Loucy (cell line): ENCODE results near the gene IGSF9B.

Experiments used
- H2AFZ ChIP-seq: fragments of 200-600 bp; sonication (generic); 2 replicates; pipeline ENCODE4 v1.6.0; 2016; ENCODE audit warnings: antibody characterized with exemption, mild to moderate bottlenecking, low read length, moderate library complexity
- H3F3A ChIP-seq: fragments of 200-600 bp; 2 replicates; pipeline ENCODE4 v1.6.0; 2016; ENCODE audit warnings: antibody characterized with exemption, low read depth, mild to moderate bottlenecking
- H3K27me3 ChIP-seq: fragments of 200-600 bp; sonication (generic); 2 replicates; pipeline ENCODE4 v1.6.1; 2014; ENCODE audit warnings: low read length, mild to moderate bottlenecking; ENCODE audit not compliant: insufficient read depth, poor library complexity, severe bottlenecking
- H3K36me3 ChIP-seq: fragments of 200-600 bp; sonication (generic); 2 replicates; pipeline ENCODE4 v1.6.1; 2016; ENCODE audit warnings: low read length; ENCODE audit not compliant: insufficient read depth
- H3K4me1 ChIP-seq: fragments of 200-600 bp; sonication (generic); 2 replicates; pipeline ENCODE4 v1.5.1; 2014; ENCODE audit warnings: low read length, mild to moderate bottlenecking; ENCODE audit not compliant: insufficient read depth, poor library complexity, severe bottlenecking
- H3K4me2 ChIP-seq: fragments of 200-600 bp; sonication (generic); 2 replicates; pipeline ENCODE4 v1.6.0; 2014; ENCODE audit warnings: antibody characterized with exemption, low read length, low read depth, mild to moderate bottlenecking; ENCODE audit not compliant: poor library complexity, severe bottlenecking
- H3K4me3 ChIP-seq: fragments of 200-600 bp; sonication (generic); 2 replicates; pipeline ENCODE4 v1.5.1; 2014; ENCODE audit warnings: low read length, mild to moderate bottlenecking, mixed read lengths; ENCODE audit not compliant: poor library complexity, severe bottlenecking
- H3K79me2 ChIP-seq: fragments of 200-600 bp; sonication (generic); 2 replicates; pipeline ENCODE4 v1.6.1; 2014; ENCODE audit warnings: low read length; ENCODE audit not compliant: insufficient read depth
- H3K9ac ChIP-seq: fragments of 200-600 bp; sonication (generic); 2 replicates; pipeline ENCODE4 v1.6.0; 2014; ENCODE audit warnings: mild to moderate bottlenecking, low read depth, low read length, moderate library complexity; ENCODE audit not compliant: poor library complexity, severe bottlenecking
- H3K9me2 ChIP-seq: fragments of 200-600 bp; sonication (generic); replicated peaks from 2 replicates; pipeline ENCODE4 v1.6.1; 2016; ENCODE audit warnings: low read depth, low read length, mixed read lengths
- H3K9me3 ChIP-seq: fragments of 200-600 bp; sonication (generic); 2 replicates; pipeline ENCODE4 v1.6.1; 2014; ENCODE audit warnings: mild to moderate bottlenecking, antibody characterized with exemption, low read length, low read depth; ENCODE audit not compliant: insufficient read depth
- H4K20me1 ChIP-seq: fragments of 200-600 bp; sonication (generic); 2 replicates; pipeline ENCODE4 v1.6.0; 2014; ENCODE audit warnings: antibody characterized with exemption, low read length, mild to moderate bottlenecking; ENCODE audit not compliant: insufficient read depth, poor library complexity, severe bottlenecking
- CTCF ChIP-seq: fragments of 200-600 bp; sonication (generic); conservative IDR thresholded peaks from 2 replicates; pipeline ENCODE4 v1.5.1; 2014; ENCODE audit warnings: mild to moderate bottlenecking, antibody characterized with exemption, low read length
- EZH2phosphoT487 ChIP-seq: fragments of 200-600 bp; IDR thresholded peaks from 2 replicates; pipeline ENCODE4 v1.6.1; 2018; ENCODE audit warnings: antibody characterized with exemption, mild to moderate bottlenecking, moderate library complexity, borderline replicate concordance

The IGSF9B gene

GRCh38 chr11:133903875-133904817 is 52.6 kb downstream of the IGSF9B start:
- Histone ChIP-seq H3F3A (no peaks in the 10 kb centered on the region), H3K9me2 (no peaks in the 10 kb centered on the region), H2AFZ (no peak overlapping the region), H3K36me3 (no peaks in the 10 kb centered on the region), H3K4me2 (no peak overlapping the region), H4K20me1 (no peaks in the 10 kb centered on the region), H3K79me2 (no peaks in the 10 kb centered on the region), H3K4me3 (no peak overlapping the region), H3K9me3 (peaks cover 18% of the 10 kb centered on the region; the same call in 1 of the 2 replicates), H3K4me1 (no peaks in the 10 kb centered on the region), H3K27me3 (no peaks in the 10 kb centered on the region), H3K9ac (no peak overlapping the region)
- TF ChIP-seq EZH2phosphoT487, result no peak
- no peak for TF ChIP-seq CTCF

DNA sequence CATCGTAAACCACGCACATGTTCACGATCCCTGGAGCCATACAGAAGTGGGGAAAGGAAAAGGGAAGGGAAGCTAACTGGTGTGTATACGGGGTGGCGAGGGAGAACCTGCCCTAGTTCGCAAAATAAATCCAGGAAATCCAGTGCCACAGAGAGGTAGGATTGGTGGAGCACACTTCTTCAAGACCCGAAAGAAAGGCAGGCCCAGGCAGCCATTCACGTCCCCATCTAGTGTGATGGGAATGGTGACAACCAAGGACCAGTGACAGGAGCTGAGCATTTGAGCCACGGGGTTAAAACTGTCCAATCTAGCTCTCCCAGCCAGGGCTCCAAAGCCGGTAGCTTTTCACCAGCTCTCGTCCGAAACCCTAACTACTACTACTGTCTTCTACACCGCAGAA is 53.7 kb downstream of the IGSF9B start:
- Histone ChIP-seq H3K9ac (no peak overlapping the region), H3K4me1 (no peaks in the 10 kb centered on the region), H3K4me2 (no peak overlapping the region), H3K4me3 (no peak overlapping the region), H2AFZ (no peak overlapping the region), H3F3A (no peaks in the 10 kb centered on the region), H3K79me2 (no peaks in the 10 kb centered on the region), H3K9me3 (peaks cover 18% of the 10 kb centered on the region; the same call in 1 of the 2 replicates), H3K27me3 (no peaks in the 10 kb centered on the region), H3K9me2 (no peaks in the 10 kb centered on the region), H4K20me1 (no peaks in the 10 kb centered on the region), H3K36me3 (no peaks in the 10 kb centered on the region)
- TF ChIP-seq CTCF (no peak), EZH2phosphoT487 (no peak)

DNA sequence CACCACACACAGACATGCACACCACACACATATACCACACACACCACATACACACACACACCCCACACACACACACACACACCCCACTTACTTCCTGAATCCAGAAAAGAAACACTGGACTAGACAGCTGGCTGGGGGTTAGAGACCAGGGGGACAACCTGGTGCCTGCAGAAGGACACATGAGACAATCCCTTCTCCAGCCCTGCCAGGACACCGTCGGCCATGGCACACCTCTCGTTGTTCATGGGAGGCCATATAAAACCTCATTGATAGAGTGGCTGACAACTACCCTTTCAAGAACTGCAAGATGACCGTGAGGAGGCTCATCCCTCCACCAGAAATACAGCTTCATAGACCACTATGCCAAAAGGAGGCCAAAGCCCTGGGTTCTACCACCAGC is 54.3 kb downstream of the IGSF9B start:
- H3K9me2 ChIP-seq, result no peaks in the 10 kb centered on the region
- H3K4me2 ChIP-seq, result no peak overlapping the region
- no peaks in the 10 kb centered on the region for H4K20me1 ChIP-seq
- no peaks in the 10 kb centered on the region for H3F3A ChIP-seq
- H3K4me3 ChIP-seq, result no peak overlapping the region
- H3K4me1 ChIP-seq, result no peaks in the 10 kb centered on the region
- TF ChIP-seq CTCF (no peak), EZH2phosphoT487 (no peak)
- H3K27me3 ChIP-seq, result no peaks in the 10 kb centered on the region
- H3K79me2 ChIP-seq, result no peaks in the 10 kb centered on the region
- H3K9me3 ChIP-seq, result peaks cover 18% of the 10 kb centered on the region; the same call in 1 of the 2 replicates
- no peaks in the 10 kb centered on the region for H3K36me3 ChIP-seq
- no peak overlapping the region for H3K9ac ChIP-seq
- H2AFZ ChIP-seq, result no peak overlapping the region
